ENCODE measurements around the gene CTNNA2.

CTNNA2 gene

GRCh38 chr2:80461505-80462197 is 948.8 kb downstream of the CTNNA2 start:
- DNase-seq, result no peak

GRCh38 chr2:80462654-80463053 is 949.8 kb downstream of the CTNNA2 start:
- DNase-seq, result no peak

GRCh38 chr2:80464275-80464674 is 951.4 kb downstream of the CTNNA2 start:
- DNase-seq, result no peak

GRCh38 chr2:80467262-80467811 is 954.5 kb downstream of the CTNNA2 start:
- DNase-seq, result no peak

- no peak for DNase-seq
Observed at GRCh38 chr2:80469428-80469827, 956.6 kb downstream of the CTNNA2 start.

GRCh38 chr2:80473069-80473468 is 960.2 kb downstream of the CTNNA2 start:
- no peak for DNase-seq

GRCh38 chr2:80473796-80474195 is 960.9 kb downstream of the CTNNA2 start:
- no peak for DNase-seq

GRCh38 chr2:80475970-80476369 is 963.1 kb downstream of the CTNNA2 start:
- no peak for DNase-seq

- no peak for DNase-seq
Observed at GRCh38 chr2:80476535-80477117, 963.8 kb downstream of the CTNNA2 start.

GRCh38 chr2:80482276-80482675 is 969.4 kb downstream of the CTNNA2 start:
- DNase-seq, result no peak

GRCh38 chr2:80489717-80490116 is 976.9 kb downstream of the CTNNA2 start:
- DNase-seq, result no peak

GRCh38 chr2:80490964-80491363 is 978.1 kb downstream of the CTNNA2 start:
- no peak for DNase-seq

GRCh38 chr2:80496346-80496745 is 983.5 kb downstream of the CTNNA2 start:
- no peak for DNase-seq

GRCh38 chr2:80496775-80497174 is 983.9 kb downstream of the CTNNA2 start:
- DNase-seq, result no peak

- DNase-seq, result no peak
Observed at GRCh38 chr2:80499095-80499494, 986.2 kb downstream of the CTNNA2 start.

- DNase-seq, result no peak
Observed at GRCh38 chr2:80501874-80502624, 989.2 kb downstream of the CTNNA2 start.

GRCh38 chr2:80506563-80506962 is 993.7 kb downstream of the CTNNA2 start:
- DNase-seq, result no peak

- no peak for DNase-seq
Observed at GRCh38 chr2:80510716-80511115, 997.9 kb downstream of the CTNNA2 start.

- DNase-seq, result no peak
Observed at GRCh38 chr2:80515964-80516363, 1003.1 kb downstream of the CTNNA2 start.

GRCh38 chr2:80517316-80517715 is 1004.5 kb downstream of the CTNNA2 start:
- no peak for DNase-seq

- DNase-seq, result no peak
Observed at GRCh38 chr2:80519121-80519643, 1006.3 kb downstream of the CTNNA2 start.

GRCh38 chr2:80519699-80520291 is 1006.9 kb downstream of the CTNNA2 start:
- no peak for DNase-seq

GRCh38 chr2:80525152-80525551 is 1012.3 kb downstream of the CTNNA2 start:
- DNase-seq, result no peak
